ENCODE measurements around the gene CERS6. TPM values are rescaled to one million over a fixed set of nuclear protein-coding genes. Genes with fewer than 3 reads are reported as not detected.

Gene CERS6
- total RNA-seq, 1 experiment from 2014 or later: 32.0 TPM

- DNase-seq (ENCODE audit: low spot score): no peak
Observed at GRCh38 chr2:168529054-168529833, 73.2 kb downstream of the CERS6 start.

GRCh38 chr2:168529900-168530561 lies 74.0 kb downstream of the CERS6 start:
- DNase-seq (ENCODE audit: low spot score): no peak

GRCh38 chr2:168530982-168531622 lies 75.0 kb downstream of the CERS6 start:
- DNase-seq (ENCODE audit: low spot score): no peak

- no peak for DNase-seq (ENCODE audit: low spot score)
Observed at GRCh38 chr2:168534926-168535325, 78.9 kb downstream of the CERS6 start.

- DNase-seq (ENCODE audit: low spot score): no peak
Observed at GRCh38 chr2:168536925-168537466, 80.9 kb downstream of the CERS6 start.

GRCh38 chr2:168538133-168538532 lies 82.1 kb downstream of the CERS6 start:
- no peak for DNase-seq (ENCODE audit: low spot score)

GRCh38 chr2:168538534-168538933 lies 82.5 kb downstream of the CERS6 start:
- DNase-seq (ENCODE audit: low spot score): no peak

GRCh38 chr2:168539945-168540344 lies 83.9 kb downstream of the CERS6 start:
- no peak for DNase-seq (ENCODE audit: low spot score)

- peak; percentile 18 for DNase-seq (ENCODE audit: low spot score)
Observed at GRCh38 chr2:168541858-168542257, 85.8 kb downstream of the CERS6 start.

GRCh38 chr2:168543037-168543436 lies 87.0 kb downstream of the CERS6 start:
- DNase-seq (ENCODE audit: low spot score): peak; percentile 53

- no peak for DNase-seq (ENCODE audit: low spot score)
Observed at GRCh38 chr2:168543935-168544334, 87.9 kb downstream of the CERS6 start.

GRCh38 chr2:168545439-168546082 lies 89.5 kb downstream of the CERS6 start:
- DNase-seq (ENCODE audit: low spot score): peak; percentile 83

- DNase-seq (ENCODE audit: low spot score): no peak
Observed at GRCh38 chr2:168550670-168551069, 94.6 kb downstream of the CERS6 start.

- peak; percentile 21 for DNase-seq (ENCODE audit: low spot score)
Observed at GRCh38 chr2:168552450-168552856, 96.4 kb downstream of the CERS6 start.

- DNase-seq (ENCODE audit: low spot score): no peak
Observed at GRCh38 chr2:168555283-168555682, 99.2 kb downstream of the CERS6 start.

- peak; percentile 50 for DNase-seq (ENCODE audit: low spot score)
Observed at GRCh38 chr2:168559187-168559586, 103.1 kb downstream of the CERS6 start.

GRCh38 chr2:168560817-168561499 lies 104.9 kb downstream of the CERS6 start:
- DNase-seq (ENCODE audit: low spot score): no peak

- no peak for DNase-seq (ENCODE audit: low spot score)
Observed at GRCh38 chr2:168561991-168562390, 105.9 kb downstream of the CERS6 start.

GRCh38 chr2:168562971-168563370 lies 106.9 kb downstream of the CERS6 start:
- DNase-seq (ENCODE audit: low spot score): no peak

- no peak for DNase-seq (ENCODE audit: low spot score)
Observed at GRCh38 chr2:168564641-168565040, 108.6 kb downstream of the CERS6 start.

- no peak for DNase-seq (ENCODE audit: low spot score)
Observed at GRCh38 chr2:168565112-168565511, 109.0 kb downstream of the CERS6 start.

Measured in HT-29 (cell line).